GM23338 (cell line): ENCODE results near the gene BCDIN3D. TPM values are rescaled to one million over a fixed set of nuclear protein-coding genes. Genes with fewer than 3 reads are reported as not detected.

Experiments
- ATAC-seq: fragments of 200-7000 bp; cut with Tn5 transposase; 3 replicates; pipeline ENCODE4 v1.9.1; 2020
- DNase-seq: peaks from one replicate; pipeline ENCODE4 v3.0.0-alpha.2; 2015; ENCODE audit warnings: low spot score
- H2AFZ ChIP-seq: fragments of 200-600 bp; sonication (generic); 2 replicates; pipeline ENCODE4 v1.8.0; 2016; ENCODE audit warnings: antibody characterized with exemption, mild to moderate bottlenecking, moderate library complexity
- H3F3A ChIP-seq: fragments of 200-600 bp; sonication (generic); replicated peaks from 2 replicates; pipeline ENCODE4 v1.8.0; 2017; ENCODE audit warnings: antibody characterized with exemption, mixed run types, low read depth
- H3K27ac ChIP-seq: fragments of 200-600 bp; sonication (generic); 2 replicates; pipeline ENCODE4 v1.6.1; 2016; ENCODE audit warnings: low read depth
- H3K27me3 ChIP-seq: fragments of 200-600 bp; sonication (generic); 2 replicates; pipeline ENCODE4 v1.8.0; 2016; ENCODE audit warnings: mild to moderate bottlenecking, mixed run types, moderate library complexity; ENCODE audit not compliant: insufficient read depth
- H3K36me3 ChIP-seq: fragments of 200-600 bp; sonication (generic); 2 replicates; pipeline ENCODE4 v1.8.0; 2016; ENCODE audit warnings: mild to moderate bottlenecking; ENCODE audit not compliant: insufficient read depth
- H3K4me1 ChIP-seq: fragments of 200-600 bp; sonication (generic); 2 replicates; pipeline ENCODE4 v1.8.0; 2016; ENCODE audit warnings: mild to moderate bottlenecking, moderate library complexity; ENCODE audit not compliant: insufficient read depth
- H3K4me2 ChIP-seq: fragments of 200-600 bp; sonication (generic); 2 replicates; pipeline ENCODE4 v1.7.1; 2017; ENCODE audit warnings: mixed run types
- H3K4me3 ChIP-seq: fragments of 200-600 bp; sonication (generic); 2 replicates; pipeline ENCODE4 v1.6.1; 2016; ENCODE audit warnings: mixed run types
- H3K79me2 ChIP-seq: fragments of 200-600 bp; sonication (generic); replicated peaks from 2 replicates; pipeline ENCODE4 v1.8.0; 2017; ENCODE audit warnings: mild to moderate bottlenecking; ENCODE audit not compliant: insufficient read depth
- H3K9me2 ChIP-seq: fragments of 200-600 bp; sonication (generic); 2 replicates; pipeline ENCODE4 v1.8.0; 2017; ENCODE audit not compliant: insufficient read depth
- H4K20me1 ChIP-seq: fragments of 200-600 bp; sonication (generic); replicated peaks from 2 replicates; pipeline ENCODE4 v1.8.0; 2017; ENCODE audit warnings: mild to moderate bottlenecking; ENCODE audit not compliant: insufficient read depth
- H3K27ac Mint-ChIP-seq: 2 replicates; pipeline ENCODE4 v1.8.0; 2020; ENCODE audit warnings: inconsistent platforms, mild to moderate bottlenecking, moderate library complexity, mixed read lengths
- H3K27me3 Mint-ChIP-seq: 3 replicates; pipeline ENCODE4 v1.8.0; 2022; ENCODE audit warnings: low read depth, mild to moderate bottlenecking, moderate library complexity, mixed read lengths, inconsistent platforms; ENCODE audit not compliant: insufficient read depth, poor library complexity
- H3K36me3 Mint-ChIP-seq: 3 replicates; pipeline ENCODE4 v1.8.0; 2021; ENCODE audit warnings: low read depth, mild to moderate bottlenecking, inconsistent platforms, moderate library complexity, mixed read lengths
- H3K4me1 Mint-ChIP-seq: 3 replicates; pipeline ENCODE4 v1.8.0; 2020; ENCODE audit warnings: mild to moderate bottlenecking, inconsistent platforms, mixed read lengths
- H3K4me3 Mint-ChIP-seq: 3 replicates; pipeline ENCODE4 v1.8.0; 2021; ENCODE audit warnings: moderate library complexity, mild to moderate bottlenecking, inconsistent platforms, mixed read lengths
- H3K9me3 Mint-ChIP-seq: 3 replicates; pipeline ENCODE4 v1.8.0; 2020; ENCODE audit warnings: moderate library complexity, mild to moderate bottlenecking, inconsistent platforms, mixed read lengths
- CREB1 ChIP-seq: fragments of 250-450 bp; sonication (Bioruptor Pico); IDR thresholded peaks from 2 replicates; pipeline ENCODE4 v1.5.0; 2020; ENCODE audit warnings: low read depth, mild to moderate bottlenecking, moderate library complexity
- EZH2 ChIP-seq: fragments of 200-600 bp; sonication (generic); IDR thresholded peaks from one replicate; pipeline ENCODE4 v1.8.0; 2017; ENCODE audit warnings: antibody characterized with exemption, mild to moderate bottlenecking, low read depth; ENCODE audit not compliant: unreplicated experiment
- EZH2phosphoT487 ChIP-seq: fragments of 200-600 bp; sonication (generic); IDR thresholded peaks from one replicate; pipeline ENCODE4 v1.8.1; 2018; ENCODE audit warnings: antibody characterized with exemption; ENCODE audit not compliant: unreplicated experiment
- JUNB ChIP-seq: IDR thresholded peaks from one replicate; pipeline ENCODE4 v1.6.1; 2016; ENCODE audit warnings: antibody characterized with exemption; ENCODE audit not compliant: unreplicated experiment
- NANOG ChIP-seq: IDR thresholded peaks from 2 replicates; pipeline ENCODE4 v1.6.1; 2016; ENCODE audit warnings: antibody characterized with exemption, borderline replicate concordance
- POLR2AphosphoS5 ChIP-seq: IDR thresholded peaks from 2 replicates; pipeline ENCODE4 v1.6.1; 2016; ENCODE audit warnings: antibody characterized with exemption, low read depth
- STAT1 ChIP-seq: IDR thresholded peaks from one replicate; pipeline ENCODE4 v1.6.1; 2016; ENCODE audit warnings: antibody characterized with exemption; ENCODE audit not compliant: unreplicated experiment
- ZNF331 ChIP-seq: fragments of 250-450 bp; sonication (Bioruptor Pico); IDR thresholded peaks from 2 replicates; pipeline ENCODE4 v1.5.0; 2020; ENCODE audit warnings: low read depth, mild to moderate bottlenecking, moderate library complexity
- polyA plus RNA-seq: library from polyadenylated mRNA; unstranded; fragments of >200 nt; fragmentation: Nextera tagmentation; extraction: Ambion mirVana; gene quantifications from 2 replicates; pipeline ENCODE4 v1.2.1, GENCODE V29; 2016
- total RNA-seq: library from RNA; depleted of rRNA; stranded (reverse); fragments of >200 nt; shearing (Covaris generic); gene quantifications from 2 replicates; pipeline ENCODE4 v1.2.3, GENCODE V29; 2014
- TF ChIP-seq, protein P1 (sequence below): IDR thresholded peaks from one replicate; pipeline ENCODE4 v1.6.1; 2018; ENCODE audit warnings: antibody characterized with exemption; ENCODE audit not compliant: unreplicated experiment
- TF ChIP-seq, protein P2 (sequence below), 2 experiments: fragments of 200-600 bp in 1 of 2; sonication (generic) in 1 of 2; conservative IDR thresholded peaks; 2 replicates each; pipeline versions ENCODE4 v1.5.1 to v1.6.1; 2016 to 2017; ENCODE audit warnings: antibody characterized with exemption in 2 of 2, low read depth in 2 of 2, mild to moderate bottlenecking in 2 of 2, moderate library complexity in 1 of 2

The BCDIN3D gene
- total and polyA plus RNA-seq, 2 experiments from 2014 or later, result 1.4 to 1.8 TPM

DNA sequence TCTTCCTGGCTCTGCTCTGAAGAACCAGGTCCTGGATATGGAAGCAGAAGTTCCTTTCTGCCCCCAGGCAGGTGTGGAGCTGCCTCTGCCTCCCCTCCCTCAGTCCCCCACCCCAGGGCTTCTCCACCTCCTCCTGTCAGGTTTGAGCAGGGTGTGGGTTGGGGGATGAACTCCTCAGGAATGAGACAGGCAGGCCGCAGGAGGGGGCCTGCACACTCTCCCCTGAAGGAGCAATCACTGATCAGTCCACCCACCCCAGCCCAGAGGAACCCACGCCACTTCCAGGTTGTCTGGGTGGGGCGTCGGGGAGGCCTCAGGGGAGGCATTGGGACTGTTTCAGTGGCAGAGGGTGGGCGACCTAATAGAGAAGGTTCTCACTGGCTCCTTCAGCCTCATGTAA, 34.2 kb upstream of the BCDIN3D start (continued):
- TF ChIP-seq NANOG (no peak), POLR2AphosphoS5 (no peak), STAT1 (no peak), CREB1 (CRISPR knock-in tag) (no peak), EZH2 (no peak), ZNF331 (CRISPR knock-in tag) (no peak), EZH2phosphoT487 (no peak)
- TF ChIP-seq, protein P1, sequence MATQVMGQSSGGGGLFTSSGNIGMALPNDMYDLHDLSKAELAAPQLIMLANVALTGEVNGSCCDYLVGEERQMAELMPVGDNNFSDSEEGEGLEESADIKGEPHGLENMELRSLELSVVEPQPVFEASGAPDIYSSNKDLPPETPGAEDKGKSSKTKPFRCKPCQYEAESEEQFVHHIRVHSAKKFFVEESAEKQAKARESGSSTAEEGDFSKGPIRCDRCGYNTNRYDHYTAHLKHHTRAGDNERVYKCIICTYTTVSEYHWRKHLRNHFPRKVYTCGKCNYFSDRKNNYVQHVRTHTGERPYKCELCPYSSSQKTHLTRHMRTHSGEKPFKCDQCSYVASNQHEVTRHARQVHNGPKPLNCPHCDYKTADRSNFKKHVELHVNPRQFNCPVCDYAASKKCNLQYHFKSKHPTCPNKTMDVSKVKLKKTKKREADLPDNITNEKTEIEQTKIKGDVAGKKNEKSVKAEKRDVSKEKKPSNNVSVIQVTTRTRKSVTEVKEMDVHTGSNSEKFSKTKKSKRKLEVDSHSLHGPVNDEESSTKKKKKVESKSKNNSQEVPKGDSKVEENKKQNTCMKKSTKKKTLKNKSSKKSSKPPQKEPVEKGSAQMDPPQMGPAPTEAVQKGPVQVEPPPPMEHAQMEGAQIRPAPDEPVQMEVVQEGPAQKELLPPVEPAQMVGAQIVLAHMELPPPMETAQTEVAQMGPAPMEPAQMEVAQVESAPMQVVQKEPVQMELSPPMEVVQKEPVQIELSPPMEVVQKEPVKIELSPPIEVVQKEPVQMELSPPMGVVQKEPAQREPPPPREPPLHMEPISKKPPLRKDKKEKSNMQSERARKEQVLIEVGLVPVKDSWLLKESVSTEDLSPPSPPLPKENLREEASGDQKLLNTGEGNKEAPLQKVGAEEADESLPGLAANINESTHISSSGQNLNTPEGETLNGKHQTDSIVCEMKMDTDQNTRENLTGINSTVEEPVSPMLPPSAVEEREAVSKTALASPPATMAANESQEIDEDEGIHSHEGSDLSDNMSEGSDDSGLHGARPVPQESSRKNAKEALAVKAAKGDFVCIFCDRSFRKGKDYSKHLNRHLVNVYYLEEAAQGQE, result no peak
- TF ChIP-seq, protein P2, sequence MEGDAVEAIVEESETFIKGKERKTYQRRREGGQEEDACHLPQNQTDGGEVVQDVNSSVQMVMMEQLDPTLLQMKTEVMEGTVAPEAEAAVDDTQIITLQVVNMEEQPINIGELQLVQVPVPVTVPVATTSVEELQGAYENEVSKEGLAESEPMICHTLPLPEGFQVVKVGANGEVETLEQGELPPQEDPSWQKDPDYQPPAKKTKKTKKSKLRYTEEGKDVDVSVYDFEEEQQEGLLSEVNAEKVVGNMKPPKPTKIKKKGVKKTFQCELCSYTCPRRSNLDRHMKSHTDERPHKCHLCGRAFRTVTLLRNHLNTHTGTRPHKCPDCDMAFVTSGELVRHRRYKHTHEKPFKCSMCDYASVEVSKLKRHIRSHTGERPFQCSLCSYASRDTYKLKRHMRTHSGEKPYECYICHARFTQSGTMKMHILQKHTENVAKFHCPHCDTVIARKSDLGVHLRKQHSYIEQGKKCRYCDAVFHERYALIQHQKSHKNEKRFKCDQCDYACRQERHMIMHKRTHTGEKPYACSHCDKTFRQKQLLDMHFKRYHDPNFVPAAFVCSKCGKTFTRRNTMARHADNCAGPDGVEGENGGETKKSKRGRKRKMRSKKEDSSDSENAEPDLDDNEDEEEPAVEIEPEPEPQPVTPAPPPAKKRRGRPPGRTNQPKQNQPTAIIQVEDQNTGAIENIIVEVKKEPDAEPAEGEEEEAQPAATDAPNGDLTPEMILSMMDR (conservative IDR thresholded peaks at IDR 0.05; ENCODE audit: low read depth in 2 of 2), result no peak

DNA sequence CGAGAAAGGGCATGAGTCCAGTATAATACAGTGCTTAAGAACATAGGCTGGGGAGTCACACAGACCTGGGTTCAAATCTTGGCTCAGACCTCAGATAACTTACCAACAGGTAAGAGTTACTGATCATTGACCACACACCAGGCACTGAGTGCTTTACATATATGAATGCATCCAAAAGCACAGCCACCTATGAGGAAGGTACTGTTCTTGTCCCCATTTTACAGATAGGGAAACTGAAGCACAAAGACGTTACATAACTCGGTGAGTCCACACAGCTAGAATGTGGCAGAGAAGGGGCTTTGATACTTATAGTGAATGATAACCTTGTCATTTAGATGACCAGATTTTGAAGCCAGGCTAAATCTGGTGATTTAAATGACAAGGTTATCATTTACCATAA, 33.2 kb upstream of the BCDIN3D start:
- Mint-ChIP-seq H3K36me3 (peaks cover 11% of the 10 kb centered on the region; the same call in 1 of the 3 replicates), H3K27ac (no peak overlapping the region), H3K4me3 (no peak overlapping the region), H3K4me1 (no peaks in the 10 kb centered on the region), H3K9me3 (peaks cover 32% of the 10 kb centered on the region), H3K27me3 (peaks cover 20% of the 10 kb centered on the region)
- Histone ChIP-seq H3K9me2 (no peaks in the 10 kb centered on the region), H3K27me3 (no peaks in the 10 kb centered on the region), H3K79me2 (no peaks in the 10 kb centered on the region), H3K4me3 (no peak overlapping the region), H2AFZ (no peak overlapping the region), H4K20me1 (no peaks in the 10 kb centered on the region), H3K4me1 (no peaks in the 10 kb centered on the region), H3F3A (peaks cover 34% of the 10 kb centered on the region), H3K27ac (no peak overlapping the region), H3K36me3 (no peaks in the 10 kb centered on the region), H3K4me2 (no peak overlapping the region)
- no peak for ATAC-seq
- DNase-seq, result no peak
- TF ChIP-seq EZH2phosphoT487, result no peak
- TF ChIP-seq STAT1, result no peak
- no peak for TF ChIP-seq JUNB
- TF ChIP-seq CREB1 (CRISPR knock-in tag), result no peak
- TF ChIP-seq, protein P2 (conservative IDR thresholded peaks at IDR 0.05; ENCODE audit: low read depth in 2 of 2), result no peak
- TF ChIP-seq, protein P1, result no peak
- no peak for TF ChIP-seq POLR2AphosphoS5
- TF ChIP-seq ZNF331 (CRISPR knock-in tag), result no peak
